Measurements from ENCODE around the gene IMPDH2.
A peak's percentile ranks its signal among the peaks of the same experiment; 100 is the strongest.

The IMPDH2 gene

DNA sequence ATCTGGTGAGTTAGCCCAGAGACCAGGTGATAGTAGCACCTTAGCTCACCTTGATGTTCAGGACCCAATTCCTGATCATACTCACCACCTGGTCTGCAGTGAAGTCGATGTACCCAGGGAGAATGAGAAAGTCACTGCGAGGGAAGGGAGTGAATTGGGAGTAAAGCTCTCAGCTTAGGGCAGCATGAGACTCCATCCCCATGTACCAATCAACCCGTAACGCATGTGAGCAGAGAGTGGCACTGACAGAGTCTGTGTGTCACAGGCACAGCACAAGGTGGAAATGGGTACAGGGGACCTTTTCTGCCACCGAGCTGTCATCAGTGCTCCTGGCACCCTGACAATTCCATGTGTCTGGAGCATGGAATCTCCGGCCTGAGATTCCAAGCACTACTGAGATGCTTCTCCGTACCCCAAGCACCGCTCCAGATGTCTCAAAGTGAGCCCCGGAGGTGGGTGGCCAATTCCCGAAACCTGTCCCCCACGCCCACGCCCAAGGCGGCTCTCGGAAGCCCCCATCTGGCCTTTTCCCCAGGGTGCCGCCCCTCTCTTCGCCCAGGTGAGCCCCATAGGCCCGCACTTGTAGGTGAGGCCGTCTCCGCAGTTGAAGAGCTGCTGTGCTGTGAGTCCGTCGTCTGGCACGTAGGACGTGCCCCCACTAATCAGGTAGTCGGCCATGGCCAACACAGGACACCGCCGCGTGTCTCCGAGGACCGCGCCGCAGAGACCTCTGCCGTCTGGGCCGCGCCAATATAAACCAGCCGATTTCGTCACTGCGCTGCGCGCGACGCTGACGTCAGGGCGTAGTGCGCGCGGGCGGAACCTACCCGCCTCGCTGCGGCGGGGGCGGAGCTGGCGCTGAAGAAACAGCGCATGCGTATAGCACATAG, at the start of gene IMPDH2:
IMPDH2 (minus strand) TSS at position 726 of the 890 bp plus-strand sequence; CDS start at position 678, 48 bp downstream.
- H3F3A ChIP-seq (ENCODE audit: low read depth), result no peaks in the 10 kb centered on the region
- H3K4me1 ChIP-seq (ENCODE audit: insufficient read depth, low read length, poor library complexity, severe bottlenecking), result peaks cover 41% of the 10 kb centered on the region
- peaks cover 26% of the 10 kb centered on the region for H4K20me1 ChIP-seq (ENCODE audit: insufficient read depth, low read length, poor library complexity, severe bottlenecking)
- H3K9me3 ChIP-seq (ENCODE audit: insufficient read depth, low read depth, low read length), result no peaks in the 10 kb centered on the region
- peak within 1 kb of the TSS; percentile 62; the same call in 1 of the 2 replicates for H2AFZ ChIP-seq (ENCODE audit: low read length)
- peaks cover 75% of the 10 kb centered on the region for H3K36me3 ChIP-seq (ENCODE audit: insufficient read depth, low read length)
- H3K9me2 ChIP-seq (replicated peaks; ENCODE audit: low read depth, low read length), result no peaks in the 10 kb centered on the region
- H3K4me2 ChIP-seq (ENCODE audit: low read depth, low read length, poor library complexity, severe bottlenecking), result peak within 1 kb of the TSS; percentile 97
- H3K9ac ChIP-seq (ENCODE audit: low read depth, low read length, poor library complexity, severe bottlenecking), result peak within 1 kb of the TSS; percentile 91
- H3K27me3 ChIP-seq (ENCODE audit: insufficient read depth, low read length, poor library complexity, severe bottlenecking), result no peaks in the 10 kb centered on the region
- TF ChIP-seq EZH2phosphoT487 (IDR thresholded peaks at IDR 0.05; ENCODE audit: borderline replicate concordance), result no peak
- TF ChIP-seq, protein P1, sequence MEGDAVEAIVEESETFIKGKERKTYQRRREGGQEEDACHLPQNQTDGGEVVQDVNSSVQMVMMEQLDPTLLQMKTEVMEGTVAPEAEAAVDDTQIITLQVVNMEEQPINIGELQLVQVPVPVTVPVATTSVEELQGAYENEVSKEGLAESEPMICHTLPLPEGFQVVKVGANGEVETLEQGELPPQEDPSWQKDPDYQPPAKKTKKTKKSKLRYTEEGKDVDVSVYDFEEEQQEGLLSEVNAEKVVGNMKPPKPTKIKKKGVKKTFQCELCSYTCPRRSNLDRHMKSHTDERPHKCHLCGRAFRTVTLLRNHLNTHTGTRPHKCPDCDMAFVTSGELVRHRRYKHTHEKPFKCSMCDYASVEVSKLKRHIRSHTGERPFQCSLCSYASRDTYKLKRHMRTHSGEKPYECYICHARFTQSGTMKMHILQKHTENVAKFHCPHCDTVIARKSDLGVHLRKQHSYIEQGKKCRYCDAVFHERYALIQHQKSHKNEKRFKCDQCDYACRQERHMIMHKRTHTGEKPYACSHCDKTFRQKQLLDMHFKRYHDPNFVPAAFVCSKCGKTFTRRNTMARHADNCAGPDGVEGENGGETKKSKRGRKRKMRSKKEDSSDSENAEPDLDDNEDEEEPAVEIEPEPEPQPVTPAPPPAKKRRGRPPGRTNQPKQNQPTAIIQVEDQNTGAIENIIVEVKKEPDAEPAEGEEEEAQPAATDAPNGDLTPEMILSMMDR (conservative IDR thresholded peaks at IDR 0.05; ENCODE audit: low read length), result peak; percentile 30; the same call in 1 of the 2 replicates
- peak within 1 kb of the TSS; percentile 88 for H3K4me3 ChIP-seq (ENCODE audit: low read length, poor library complexity, severe bottlenecking)
- H3K79me2 ChIP-seq (ENCODE audit: insufficient read depth, low read length), result peaks cover 51% of the 10 kb centered on the region

DNA sequence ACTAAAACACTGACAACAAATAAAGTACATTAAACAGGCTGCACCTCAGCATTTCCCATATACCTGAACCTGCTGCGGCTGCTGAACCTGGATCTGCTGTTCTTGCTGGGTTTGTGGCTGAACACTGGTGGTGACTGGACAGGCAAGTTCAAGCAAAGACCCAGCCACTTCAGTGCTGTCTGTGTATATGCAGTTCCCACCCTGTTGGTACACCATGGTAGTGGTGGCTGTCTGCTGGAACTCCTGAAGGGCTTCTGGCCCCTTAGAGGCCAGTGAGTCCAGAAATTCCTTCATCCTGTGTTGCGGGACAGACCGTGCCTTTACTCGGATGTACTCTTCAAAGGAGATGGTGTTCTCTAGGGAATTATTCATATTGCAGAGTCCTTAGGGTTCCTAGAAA, 47.4 kb upstream of the IMPDH2 start:
- Histone ChIP-seq H2AFZ (ENCODE audit: low read length) (no peak overlapping the region), H3K4me1 (ENCODE audit: insufficient read depth, low read length, poor library complexity, severe bottlenecking) (no peaks in the 10 kb centered on the region), H3K4me3 (ENCODE audit: low read length, poor library complexity, severe bottlenecking) (no peak overlapping the region), H3K9me3 (ENCODE audit: insufficient read depth, low read depth, low read length) (no peaks in the 10 kb centered on the region), H3F3A (ENCODE audit: low read depth) (no peaks in the 10 kb centered on the region), H3K27me3 (ENCODE audit: insufficient read depth, low read length, poor library complexity, severe bottlenecking) (no peaks in the 10 kb centered on the region), H4K20me1 (ENCODE audit: insufficient read depth, low read length, poor library complexity, severe bottlenecking) (peaks cover 20% of the 10 kb centered on the region), H3K79me2 (ENCODE audit: insufficient read depth, low read length) (peaks cover 39% of the 10 kb centered on the region), H3K4me2 (ENCODE audit: low read depth, low read length, poor library complexity, severe bottlenecking) (no peak overlapping the region), H3K9ac (ENCODE audit: low read depth, low read length, poor library complexity, severe bottlenecking) (no peak overlapping the region), H3K9me2 (replicated peaks; ENCODE audit: low read depth, low read length) (no peaks in the 10 kb centered on the region), H3K36me3 (ENCODE audit: insufficient read depth, low read length) (peaks cover 67% of the 10 kb centered on the region)
- TF ChIP-seq, protein P1 (conservative IDR thresholded peaks at IDR 0.05; ENCODE audit: low read length), result no peak
- no peak for TF ChIP-seq EZH2phosphoT487 (IDR thresholded peaks at IDR 0.05; ENCODE audit: borderline replicate concordance)

- peaks cover 17% of the 10 kb centered on the region for H4K20me1 ChIP-seq (ENCODE audit: insufficient read depth, low read length, poor library complexity, severe bottlenecking)
- H2AFZ ChIP-seq (ENCODE audit: low read length), result no peak overlapping the region
- no peaks in the 10 kb centered on the region for H3K9me3 ChIP-seq (ENCODE audit: insufficient read depth, low read depth, low read length)
- H3K4me3 ChIP-seq (ENCODE audit: low read length, poor library complexity, severe bottlenecking), result no peak overlapping the region
- H3K27me3 ChIP-seq (ENCODE audit: insufficient read depth, low read length, poor library complexity, severe bottlenecking), result no peaks in the 10 kb centered on the region
- TF ChIP-seq EZH2phosphoT487 (IDR thresholded peaks at IDR 0.05; ENCODE audit: borderline replicate concordance), result no peak
- TF ChIP-seq, protein P1 (conservative IDR thresholded peaks at IDR 0.05; ENCODE audit: low read length), result no peak
- H3K36me3 ChIP-seq (ENCODE audit: insufficient read depth, low read length), result peaks cover 72% of the 10 kb centered on the region
- H3K9me2 ChIP-seq (replicated peaks; ENCODE audit: low read depth, low read length), result no peaks in the 10 kb centered on the region
- peaks cover 34% of the 10 kb centered on the region for H3K79me2 ChIP-seq (ENCODE audit: insufficient read depth, low read length)
- H3K9ac ChIP-seq (ENCODE audit: low read depth, low read length, poor library complexity, severe bottlenecking), result no peak overlapping the region
- H3K4me1 ChIP-seq (ENCODE audit: insufficient read depth, low read length, poor library complexity, severe bottlenecking), result no peaks in the 10 kb centered on the region
- H3K4me2 ChIP-seq (ENCODE audit: low read depth, low read length, poor library complexity, severe bottlenecking), result no peak overlapping the region
- no peaks in the 10 kb centered on the region for H3F3A ChIP-seq (ENCODE audit: low read depth)
These were observed 46.9 kb upstream of the IMPDH2 start for GRCh38 chr3:49076116-49076515.
